Right lobe of liver (tissue), 4 donors: Measurements from ENCODE around the gene AVPR2.

Source experiments
- CTCF ChIP-seq, 4 donors: fragments of 200-600 bp in 3 of 4; fragments of 450-650 bp in 1 of 4; IDR thresholded peaks; one replicate each; pipeline versions ENCODE4 v1.5.1 to v1.8.0; 2016 to 2022; ENCODE audit warnings: antibody characterized with exemption in 4 of 4, mild to moderate bottlenecking in 2 of 4
- POLR2A ChIP-seq: fragments of 450-650 bp; IDR thresholded peaks from one replicate; pipeline ENCODE4 v1.6.1; 2017; ENCODE audit warnings: antibody characterized with exemption, mild to moderate bottlenecking
- donor health status: DM: no; HTN: no; CAD: no.
- donor health status: DM: no; HTN: no; CAD: no.
- donor health status: DM: no; HTN: yes; CAD: no.

GRCh38 chrX:153862369-153863250 lies 41.9 kb upstream of the AVPR2 start:
- TF ChIP-seq CTCF (IDR thresholded peaks at IDR 0.05), result no peak
- TF ChIP-seq POLR2A, result no peak
